COLO668 (cell line): ENCODE results near the gene ACADS.
A peak's percentile ranks its signal among the peaks of the same experiment; 100 is the strongest.

Source experiments
- DNase-seq: peaks from one replicate; lab custom pipeline; 2025; ENCODE audit not compliant: unreplicated experiment; lab: John Stamatoyannopoulos, UW

Gene ACADS

DNA sequence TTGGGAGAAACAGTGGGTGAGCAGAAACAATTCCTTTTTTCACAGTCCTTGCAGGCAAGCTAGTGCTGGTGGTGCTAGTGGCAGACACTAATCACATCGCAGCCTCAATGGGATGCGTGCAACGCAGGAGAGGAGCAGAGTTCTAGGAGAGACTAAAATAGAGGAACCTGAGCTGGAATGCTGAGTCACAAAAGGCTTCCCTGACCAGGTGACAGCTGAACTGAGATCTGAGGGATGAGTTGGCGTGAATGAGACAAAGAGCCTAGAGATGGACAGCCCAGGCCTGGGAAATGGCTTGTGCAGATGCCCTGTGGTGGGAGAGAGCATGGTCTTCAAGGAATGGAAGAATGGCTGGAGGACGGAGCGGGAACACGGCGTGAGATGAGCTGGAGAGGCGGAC lies 25.8 kb downstream of the ACADS start:
- no peak for DNase-seq

DNA sequence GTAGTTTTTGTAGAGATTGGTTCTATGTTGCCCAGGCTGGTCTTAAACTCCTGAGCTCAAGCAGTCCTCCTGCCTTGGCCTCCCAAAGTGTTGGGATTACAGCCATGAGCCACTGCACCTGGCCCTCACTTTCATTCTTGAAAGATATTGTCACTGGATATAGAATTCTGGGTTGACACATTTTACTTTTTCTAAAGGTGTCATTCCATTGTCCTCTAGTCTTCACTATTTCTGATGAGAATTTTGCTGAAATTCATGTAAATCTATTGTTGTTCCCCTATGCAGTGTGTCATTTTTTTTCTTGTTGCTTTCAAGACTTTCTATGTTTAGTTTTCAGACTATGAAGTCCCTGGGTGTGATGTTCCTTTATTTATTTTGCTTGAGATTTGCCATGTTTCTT lies 29.2 kb downstream of the ACADS start:
- DNase-seq = no peak

DNA sequence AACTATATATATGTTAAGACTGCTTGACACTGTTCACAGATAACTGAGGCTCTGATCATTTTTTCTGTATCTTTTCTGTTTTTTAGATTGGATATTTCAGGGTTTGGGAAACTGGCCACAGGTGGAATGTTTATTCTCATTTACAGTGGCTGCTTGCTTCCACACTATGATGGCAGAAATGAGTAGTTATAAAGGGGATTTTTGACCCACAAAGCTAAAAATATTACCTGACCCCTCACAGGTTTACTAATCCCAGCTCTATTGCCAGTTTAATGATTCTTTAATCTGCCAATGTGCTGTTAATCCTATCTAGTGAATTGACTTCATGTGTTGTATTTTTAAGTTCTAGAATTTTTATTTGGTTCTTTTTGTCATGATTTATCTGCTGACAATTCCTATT lies 29.6 kb downstream of the ACADS start:
- DNase-seq = no peak

GRCh38 chr12:120757226-120757742 lies 31.7 kb downstream of the ACADS start:
- DNase-seq = no peak

- DNase-seq = no peak
Measured at GRCh38 chr12:120757949-120758348, 32.3 kb downstream of the ACADS start.

GRCh38 chr12:120758798-120759590 lies 33.4 kb downstream of the ACADS start:
- DNase-seq = no peak

DNA sequence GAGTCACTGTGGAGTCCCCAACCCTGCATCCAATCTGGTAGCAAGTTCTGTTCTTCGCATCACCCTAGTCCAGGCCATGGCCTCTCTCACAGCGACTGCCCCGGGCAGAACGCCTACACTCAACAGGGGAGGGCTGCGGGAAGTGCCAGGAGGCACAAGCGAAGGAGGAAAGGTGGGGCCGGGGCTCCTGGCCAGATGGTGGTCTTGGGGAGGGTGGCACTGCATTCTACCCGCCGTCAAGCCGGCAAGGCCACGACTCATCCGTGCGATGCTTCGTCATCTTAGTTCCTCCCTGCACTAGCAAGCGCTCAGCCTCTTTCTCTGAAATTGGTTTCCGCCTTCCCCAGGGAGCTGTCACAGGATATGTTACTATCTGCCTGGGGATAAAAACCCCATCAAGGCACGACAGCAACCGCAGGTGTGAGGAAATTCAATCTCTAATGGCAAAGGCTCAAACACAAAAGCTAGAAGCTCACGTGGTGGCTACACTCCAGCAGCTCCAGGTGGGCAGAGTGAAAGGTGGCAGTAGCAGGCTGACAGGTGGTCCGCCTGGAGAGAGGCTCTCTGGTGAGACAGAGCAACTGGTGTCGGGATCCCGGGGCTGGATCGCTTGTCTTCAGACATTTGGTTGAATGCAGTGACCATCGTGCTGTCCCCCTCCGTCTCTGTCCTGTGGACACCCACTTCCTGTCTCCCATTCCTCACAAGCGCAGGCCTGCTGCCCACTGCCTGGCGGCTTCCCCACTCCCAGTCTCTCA lies 34.1 kb downstream of the ACADS start:
- peak; percentile 93 for DNase-seq

DNA sequence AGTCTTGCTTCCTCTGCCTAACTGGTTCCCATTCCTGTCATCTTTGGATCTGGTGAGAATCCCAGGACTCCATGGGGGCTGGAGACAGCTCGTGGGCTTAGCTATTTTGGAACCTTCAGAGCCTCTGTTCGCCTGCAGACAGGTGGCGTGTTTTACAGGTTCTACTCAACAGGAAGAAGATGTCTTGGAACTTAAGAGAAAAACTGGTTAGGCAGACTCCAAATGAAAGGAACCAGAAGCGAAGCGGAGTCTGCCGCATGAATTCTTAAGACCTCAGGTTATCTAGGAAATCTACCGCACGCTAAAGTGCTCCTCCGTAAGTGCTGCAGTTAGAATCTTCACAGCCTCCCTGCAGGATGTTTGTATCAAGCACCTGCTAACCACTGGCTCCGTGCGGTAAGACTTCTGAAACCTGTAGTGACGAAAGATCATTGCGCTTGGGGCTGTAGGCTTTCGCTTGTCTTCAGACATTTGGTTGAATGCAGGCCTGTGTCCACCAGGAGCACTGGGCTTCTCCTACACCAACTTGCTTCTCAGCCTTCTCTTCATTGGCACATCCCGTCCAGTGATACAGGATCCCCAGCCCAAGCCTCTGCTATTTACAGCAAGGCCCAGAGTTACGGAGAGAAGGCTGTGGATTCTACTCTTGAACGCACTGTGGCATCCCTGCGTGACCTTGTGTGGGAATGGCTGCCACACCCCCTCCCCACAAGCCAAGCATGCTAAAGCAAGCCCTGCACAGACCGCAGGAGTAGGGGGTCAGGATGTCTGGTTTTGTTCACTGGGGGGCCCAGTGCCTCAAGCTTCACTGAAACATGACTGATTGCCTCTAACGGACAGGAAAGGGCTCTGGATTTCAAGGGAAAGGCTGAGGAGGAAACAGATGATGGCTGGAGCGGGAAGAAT lies 35.0 kb downstream of the ACADS start:
- no peak for DNase-seq

DNA sequence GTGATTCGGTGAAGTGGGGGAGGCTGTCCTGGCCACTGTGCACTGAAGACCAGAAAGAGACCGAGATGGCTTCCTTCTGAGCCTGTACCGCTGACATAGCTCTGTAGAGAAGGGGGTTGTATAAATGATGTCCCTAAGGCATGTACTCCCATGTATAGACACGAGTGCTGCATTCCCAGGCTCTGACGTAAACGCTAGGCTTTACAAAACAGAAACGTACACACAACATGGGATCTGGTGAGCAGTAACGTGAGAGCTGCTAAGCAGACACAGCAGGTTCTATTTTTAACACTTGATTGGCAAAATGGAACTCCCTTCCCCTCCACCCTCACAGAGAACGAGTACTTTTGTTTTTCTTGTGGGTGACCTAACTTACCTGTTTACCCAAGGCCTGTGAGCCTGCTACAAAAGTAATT lies 35.9 kb downstream of the ACADS start:
- peak; percentile 75 for DNase-seq

DNA sequence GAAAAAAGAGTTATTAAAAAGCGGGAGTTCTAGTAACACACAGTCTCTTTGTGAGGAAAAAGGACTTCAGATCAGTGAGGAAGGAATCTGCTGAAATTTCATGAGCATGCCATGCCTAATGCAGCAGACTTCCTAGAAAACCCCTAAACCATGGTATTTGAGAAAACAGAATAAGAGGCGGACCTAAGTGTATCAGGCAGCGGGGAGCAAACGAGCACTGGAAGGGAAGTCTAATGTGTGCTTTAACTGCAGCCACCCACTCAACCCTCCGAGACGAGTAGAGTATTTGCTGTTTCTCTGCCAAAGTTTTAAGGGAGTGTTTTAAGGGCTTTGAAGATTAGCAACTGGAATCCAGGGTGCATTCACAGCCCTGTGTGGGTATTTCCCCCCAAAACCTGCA lies 36.5 kb downstream of the ACADS start:
- no peak for DNase-seq

DNA sequence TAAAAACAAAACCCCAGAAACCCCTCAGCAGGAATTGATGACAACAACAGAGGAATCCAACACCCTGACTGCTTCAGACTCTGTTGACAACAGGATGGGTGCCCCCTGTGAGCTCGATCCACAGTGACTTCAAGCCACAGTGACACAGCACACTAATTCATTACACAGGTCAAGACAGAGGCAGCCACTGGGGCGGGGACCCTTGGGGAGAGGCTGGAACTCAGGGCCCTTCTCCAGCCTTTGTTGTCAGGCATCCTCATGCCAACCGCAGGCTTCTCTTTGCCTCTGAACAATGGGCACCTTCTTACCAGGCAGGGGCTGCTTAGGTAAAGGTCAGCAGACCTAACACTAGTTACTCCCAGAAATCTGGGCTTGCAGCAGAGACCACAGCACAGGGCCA lies 37.6 kb downstream of the ACADS start:
- DNase-seq = no peak

- DNase-seq = no peak
Measured at GRCh38 chr12:120764816-120765215, 39.2 kb downstream of the ACADS start.

- no peak for DNase-seq
Measured at GRCh38 chr12:120766566-120766965, 40.9 kb downstream of the ACADS start.

DNA sequence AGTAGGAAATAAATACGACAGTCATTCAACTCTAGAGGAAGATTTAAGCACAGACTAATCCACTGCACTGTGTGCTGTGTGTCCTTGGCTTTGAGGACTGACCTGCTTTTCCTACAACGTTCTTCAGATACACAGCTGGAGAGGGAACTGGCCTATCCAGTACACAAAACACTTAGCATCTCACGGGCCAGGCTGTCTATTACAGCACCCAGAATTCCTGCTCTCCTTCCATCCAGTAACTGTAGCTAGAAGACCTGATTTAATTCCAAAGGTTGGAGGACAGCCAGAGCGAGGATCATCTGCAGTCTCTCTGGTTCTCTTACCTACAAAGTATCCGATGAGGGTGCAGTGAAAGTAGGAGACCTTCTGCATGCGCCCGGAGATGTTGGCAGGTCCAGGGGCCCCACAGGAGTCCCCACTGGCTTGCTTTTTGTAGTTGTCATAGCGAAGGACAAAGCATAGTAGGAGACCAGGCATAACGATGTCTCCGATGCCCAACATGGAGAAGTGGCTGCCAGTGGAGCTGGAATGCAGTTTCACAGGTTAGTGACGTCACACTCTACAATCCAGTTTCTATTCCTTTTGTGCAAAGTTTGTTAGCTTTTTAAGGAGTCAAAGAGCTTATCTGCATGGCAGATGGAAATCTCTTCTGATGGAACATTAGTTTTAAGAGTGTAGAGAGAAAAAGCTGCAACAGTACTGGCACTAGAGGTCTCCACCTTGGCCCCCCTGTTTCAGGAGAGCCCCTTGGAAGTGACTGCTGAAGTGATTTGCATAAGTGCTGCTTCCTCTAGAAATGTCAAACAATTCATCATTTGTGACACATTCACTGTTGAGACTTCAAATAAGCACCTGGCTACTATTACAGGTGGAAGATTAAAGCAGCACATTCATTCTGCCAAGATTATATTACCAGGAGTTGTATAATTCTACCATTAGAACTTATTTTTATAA lies 41.7 kb downstream of the ACADS start:
- no peak for DNase-seq

- no peak for DNase-seq
Measured at GRCh38 chr12:120771097-120771496, 45.5 kb downstream of the ACADS start.

- DNase-seq = no peak
Measured at GRCh38 chr12:120774169-120774916, 48.7 kb downstream of the ACADS start.

DNA sequence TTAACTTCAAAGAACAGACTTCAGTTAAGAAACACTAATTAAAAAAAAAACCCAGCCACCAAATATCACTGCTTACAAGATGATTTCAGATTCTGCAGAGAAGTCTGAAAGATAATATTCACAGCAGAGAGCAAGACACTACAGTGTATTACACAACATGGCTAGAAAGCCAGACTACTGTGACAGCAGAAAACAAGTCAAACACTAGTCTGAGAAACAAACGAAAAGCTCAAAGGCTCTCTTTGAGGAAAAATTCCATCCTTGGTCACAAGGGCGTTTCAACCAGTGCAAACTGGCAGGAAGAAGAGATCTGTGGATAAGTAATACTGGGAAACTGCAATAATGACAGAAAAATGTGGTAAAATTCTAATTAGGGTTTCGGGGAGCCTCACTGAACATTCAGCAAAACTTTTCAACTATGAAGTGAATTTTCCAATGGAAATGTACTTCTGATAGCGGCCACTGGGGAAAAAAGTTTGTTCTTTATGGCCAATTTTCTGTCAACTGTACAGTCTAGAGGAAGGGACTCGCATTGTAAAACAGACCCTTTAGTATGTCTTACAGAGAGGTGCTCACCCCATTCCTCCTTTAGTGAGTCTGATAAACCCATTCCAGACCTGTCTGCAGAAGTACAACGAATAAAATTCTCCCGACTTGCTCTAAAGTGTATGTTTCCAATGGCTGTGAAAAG lies 50.4 kb downstream of the ACADS start:
- no peak for DNase-seq

DNA sequence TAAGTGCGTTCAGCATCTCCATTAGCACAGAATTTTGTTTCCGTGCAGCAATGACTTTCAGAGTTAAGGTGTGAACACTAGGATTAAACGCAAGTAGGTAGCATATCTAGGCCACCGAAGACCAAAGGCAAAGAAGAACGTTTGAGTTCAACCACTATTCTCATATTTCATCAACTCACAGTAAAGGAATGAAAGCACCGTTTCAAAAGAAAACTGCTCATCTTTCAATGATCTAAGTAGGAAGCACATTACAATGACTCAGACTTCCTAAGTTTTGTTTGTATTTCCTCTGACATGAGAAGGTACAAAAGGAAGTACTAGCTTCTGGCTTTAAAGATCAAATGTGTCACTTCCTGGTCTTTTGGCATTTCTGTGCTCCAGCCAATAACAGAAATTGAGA lies 57.6 kb downstream of the ACADS start:
- no peak for DNase-seq

GRCh38 chr12:120784804-120785203 lies 59.2 kb downstream of the ACADS start:
- DNase-seq = no peak
